ENCODE data around the gene MT1E. TPM values are rescaled to one million over a fixed set of nuclear protein-coding genes. Genes with fewer than 3 reads are reported as not detected.

The MT1E gene
- total RNA-seq (2021): 92.7 to 114 TPM (median 103 TPM) in 3 replicates
- Bru-seq, nascent RNA: percentile 43 among the genes with signal in this experiment
- long read RNA-seq, experiment 1, transcript MT1E-201 (3 exons, 704 nt): major isoform, 18 of 18 reads
- long read RNA-seq, experiment 1, partial matches to known transcripts: 0 of 18 reads
- long read RNA-seq, experiment 1, other reads (novel, unspliced or antisense): 0 of 18 reads
- long read RNA-seq, experiment 2, transcript MT1E-201 (3 exons, 704 nt): major isoform, 94 of 98 reads
- long read RNA-seq, experiment 2, partial matches to known transcripts: 0 of 98 reads
- long read RNA-seq, experiment 2, other reads (novel, unspliced or antisense): 2 of 98 reads
- long read RNA-seq, experiment 3: 0 reads

DNA sequence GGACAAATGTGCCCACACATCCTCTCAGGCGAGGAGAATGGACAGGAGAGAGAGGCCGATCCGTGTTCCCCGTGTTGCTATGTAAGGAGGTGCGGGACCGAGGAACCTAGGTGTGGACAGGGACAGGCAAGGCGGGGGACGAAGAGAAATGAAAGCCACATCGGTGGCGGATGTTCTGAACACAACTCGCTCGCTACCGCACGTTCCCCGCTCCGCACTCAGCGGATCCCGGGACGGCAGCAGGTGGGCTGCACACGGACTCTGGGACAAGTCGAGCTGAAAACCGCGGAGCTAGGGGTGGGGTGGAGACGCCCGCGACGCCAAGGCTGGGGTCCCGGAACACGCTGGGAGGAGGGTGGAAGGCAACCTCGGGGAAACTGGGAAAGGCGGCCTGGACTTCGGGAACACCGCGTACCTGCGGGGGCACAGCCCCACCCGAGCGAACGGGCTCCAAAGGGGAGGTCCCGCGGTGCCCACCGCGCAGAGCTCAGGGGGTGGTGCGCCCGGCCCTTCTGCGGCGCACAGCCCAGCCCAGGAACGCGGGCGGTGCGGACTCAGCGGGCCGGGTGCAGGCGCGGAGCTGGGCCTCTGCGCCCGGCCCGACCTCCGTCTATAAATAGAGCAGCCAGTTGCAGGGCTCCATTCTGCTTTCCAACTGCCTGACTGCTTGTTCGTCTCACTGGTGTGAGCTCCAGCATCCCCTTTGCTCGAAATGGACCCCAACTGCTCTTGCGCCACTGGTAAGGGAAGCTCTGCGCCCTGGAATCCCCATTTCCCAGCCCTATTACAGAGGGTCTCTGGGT lies at the start of gene MT1E:
Gene MT1E, plus strand, starts transcription at position 642 of the 803 bp plus-strand sequence. Its CDS starts 71 bp downstream, at position 713.
- peak; percentile 77 for ATAC-seq
- H3K4me3 Mint-ChIP-seq: peak within 1 kb of the TSS; percentile 77
- POLR2A ChIA-PET: interaction anchor here (0.6 to 4.9 kb wide), 19 partner anchors 8 to 78 kb away, joined by 3 to 68 read pairs (median 4); partner anchors contain the start of genes MT1A, MT1F, MT1G and MT1H
- no peak within 1 kb of the TSS for H3K27ac Mint-ChIP-seq
- H3K9me3 Mint-ChIP-seq: peaks cover 8% of the 10 kb centered on the region; the same call in 1 of the 2 replicates
- TF ChIP-seq FOXP1 (CRISPR knock-in tag; IDR thresholded peaks at IDR 0.05; ENCODE audit: borderline replicate concordance) (0 out of 2 replicates have a peak, but pooled peaks have one; percentile 67), ZNF317 (CRISPR knock-in tag; IDR thresholded peaks at IDR 0.05; ENCODE audit: borderline replicate concordance, low read depth) (0 out of 2 replicates have a peak, but pooled peaks have one; percentile 14), TEAD1 (CRISPR knock-in tag; IDR thresholded peaks at IDR 0.05) (no peak), CREM (CRISPR knock-in tag; IDR thresholded peaks at IDR 0.05) (no peak), CREB1 (CRISPR knock-in tag; IDR thresholded peaks at IDR 0.05) (no peak), PRDM15 (CRISPR knock-in tag; IDR thresholded peaks at IDR 0.05) (peak; percentile 90)
- TF ChIP-seq, protein P1, sequence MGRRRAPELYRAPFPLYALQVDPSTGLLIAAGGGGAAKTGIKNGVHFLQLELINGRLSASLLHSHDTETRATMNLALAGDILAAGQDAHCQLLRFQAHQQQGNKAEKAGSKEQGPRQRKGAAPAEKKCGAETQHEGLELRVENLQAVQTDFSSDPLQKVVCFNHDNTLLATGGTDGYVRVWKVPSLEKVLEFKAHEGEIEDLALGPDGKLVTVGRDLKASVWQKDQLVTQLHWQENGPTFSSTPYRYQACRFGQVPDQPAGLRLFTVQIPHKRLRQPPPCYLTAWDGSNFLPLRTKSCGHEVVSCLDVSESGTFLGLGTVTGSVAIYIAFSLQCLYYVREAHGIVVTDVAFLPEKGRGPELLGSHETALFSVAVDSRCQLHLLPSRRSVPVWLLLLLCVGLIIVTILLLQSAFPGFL (CRISPR knock-in tag; IDR thresholded peaks at IDR 0.05; ENCODE audit: borderline replicate concordance): peak; percentile 59; the same call in 1 of the 2 replicates
- TF ChIP-seq, protein P2, sequence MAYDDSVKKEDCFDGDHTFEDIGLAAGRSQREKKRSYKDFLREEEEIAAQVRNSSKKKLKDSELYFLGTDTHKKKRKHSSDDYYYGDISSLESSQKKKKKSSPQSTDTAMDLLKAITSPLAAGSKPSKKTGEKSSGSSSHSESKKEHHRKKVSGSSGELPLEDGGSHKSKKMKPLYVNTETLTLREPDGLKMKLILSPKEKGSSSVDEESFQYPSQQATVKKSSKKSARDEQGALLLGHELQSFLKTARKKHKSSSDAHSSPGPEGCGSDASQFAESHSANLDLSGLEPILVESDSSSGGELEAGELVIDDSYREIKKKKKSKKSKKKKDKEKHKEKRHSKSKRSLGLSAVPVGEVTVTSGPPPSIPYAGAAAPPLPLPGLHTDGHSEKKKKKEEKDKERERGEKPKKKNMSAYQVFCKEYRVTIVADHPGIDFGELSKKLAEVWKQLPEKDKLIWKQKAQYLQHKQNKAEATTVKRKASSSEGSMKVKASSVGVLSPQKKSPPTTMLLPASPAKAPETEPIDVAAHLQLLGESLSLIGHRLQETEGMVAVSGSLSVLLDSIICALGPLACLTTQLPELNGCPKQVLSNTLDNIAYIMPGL (CRISPR knock-in tag; IDR thresholded peaks at IDR 0.05): peak; percentile 69
- TF ChIP-seq, protein P3, sequence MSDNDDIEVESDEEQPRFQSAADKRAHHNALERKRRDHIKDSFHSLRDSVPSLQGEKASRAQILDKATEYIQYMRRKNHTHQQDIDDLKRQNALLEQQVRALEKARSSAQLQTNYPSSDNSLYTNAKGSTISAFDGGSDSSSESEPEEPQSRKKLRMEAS (CRISPR knock-in tag; IDR thresholded peaks at IDR 0.05): peak; percentile 57
- H3K27me3 Mint-ChIP-seq (ENCODE audit: low read depth): peaks cover 98% of the 10 kb centered on the region
- CTCF ChIA-PET: interaction anchor here (0.7 to 2.4 kb wide), 7 partner anchors 7 to 76 kb away, joined by 3 to 8 read pairs (median 6); partner anchors contain the start of gene MT2A
- peak; percentile 67 for DNase-seq (ENCODE audit: low spot score)
- peaks cover 49% of the 10 kb centered on the region for H3K4me1 Mint-ChIP-seq
- peaks cover 2% of the 10 kb centered on the region; the same call in 1 of the 2 replicates for H3K36me3 Mint-ChIP-seq

DNA sequence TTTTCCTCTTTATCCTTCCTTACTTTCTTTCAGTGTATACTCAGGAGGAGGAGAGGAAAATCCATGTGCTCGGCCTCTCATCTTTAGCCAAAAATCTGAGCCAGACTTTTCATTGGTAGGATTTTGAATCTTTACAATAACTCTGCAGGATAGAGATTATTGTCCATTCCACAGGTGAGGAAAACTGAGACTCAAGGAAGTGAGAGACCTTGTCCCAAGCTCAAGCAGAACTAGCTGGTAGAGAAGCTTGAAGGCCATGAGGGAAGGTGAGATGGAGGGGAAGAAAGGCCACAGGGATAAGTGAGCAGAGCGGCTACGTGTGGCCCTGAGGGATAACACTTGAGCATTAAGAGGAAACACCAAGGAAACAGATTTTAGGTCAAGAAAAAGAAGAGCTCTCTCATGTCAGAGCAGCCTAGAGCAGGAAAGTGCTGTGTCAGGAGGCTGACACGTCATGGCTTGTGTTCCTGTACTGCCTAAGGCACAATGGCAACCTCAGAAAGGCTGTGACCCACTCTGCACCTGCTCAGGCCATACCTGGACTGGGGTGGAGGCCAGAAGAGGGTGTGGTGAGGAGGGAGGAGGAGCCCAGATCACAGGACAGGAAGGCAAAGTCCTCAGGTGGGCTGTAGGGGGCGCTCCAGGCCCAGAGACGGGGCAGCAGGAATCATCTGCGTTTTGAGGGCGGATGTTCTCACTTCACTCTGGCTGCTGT lies 48.8 kb upstream of the MT1E start:
- Mint-ChIP-seq H3K4me1 (no peaks in the 10 kb centered on the region), H3K36me3 (no peaks in the 10 kb centered on the region), H3K27me3 (ENCODE audit: low read depth) (peaks cover 4% of the 10 kb centered on the region), H3K27ac (no peak overlapping the region), H3K9me3 (peaks cover 11% of the 10 kb centered on the region), H3K4me3 (no peak overlapping the region)
- ATAC-seq (peak; percentile 100), DNase-seq (ENCODE audit: low spot score) (peak; percentile 90)
- ChIA-PET POLR2A (no interaction called here), CTCF (interaction anchor here (0.8 to 3.0 kb wide), 7 partner anchors 16 to 216 kb away, joined by 3 to 24 read pairs (median 6); no protein-coding TSS in a partner anchor)
- TF ChIP-seq ZNF671 (CRISPR knock-in tag; IDR thresholded peaks at IDR 0.05): no peak
- TF ChIP-seq SMAD3 (CRISPR knock-in tag; IDR thresholded peaks at IDR 0.05; ENCODE audit: borderline replicate concordance): no peak
- TF ChIP-seq, protein P4, sequence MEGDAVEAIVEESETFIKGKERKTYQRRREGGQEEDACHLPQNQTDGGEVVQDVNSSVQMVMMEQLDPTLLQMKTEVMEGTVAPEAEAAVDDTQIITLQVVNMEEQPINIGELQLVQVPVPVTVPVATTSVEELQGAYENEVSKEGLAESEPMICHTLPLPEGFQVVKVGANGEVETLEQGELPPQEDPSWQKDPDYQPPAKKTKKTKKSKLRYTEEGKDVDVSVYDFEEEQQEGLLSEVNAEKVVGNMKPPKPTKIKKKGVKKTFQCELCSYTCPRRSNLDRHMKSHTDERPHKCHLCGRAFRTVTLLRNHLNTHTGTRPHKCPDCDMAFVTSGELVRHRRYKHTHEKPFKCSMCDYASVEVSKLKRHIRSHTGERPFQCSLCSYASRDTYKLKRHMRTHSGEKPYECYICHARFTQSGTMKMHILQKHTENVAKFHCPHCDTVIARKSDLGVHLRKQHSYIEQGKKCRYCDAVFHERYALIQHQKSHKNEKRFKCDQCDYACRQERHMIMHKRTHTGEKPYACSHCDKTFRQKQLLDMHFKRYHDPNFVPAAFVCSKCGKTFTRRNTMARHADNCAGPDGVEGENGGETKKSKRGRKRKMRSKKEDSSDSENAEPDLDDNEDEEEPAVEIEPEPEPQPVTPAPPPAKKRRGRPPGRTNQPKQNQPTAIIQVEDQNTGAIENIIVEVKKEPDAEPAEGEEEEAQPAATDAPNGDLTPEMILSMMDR (IDR thresholded peaks at IDR 0.05): peak; percentile 84
- TF ChIP-seq ZNF396 (CRISPR knock-in tag; IDR thresholded peaks at IDR 0.05; ENCODE audit: borderline replicate concordance): no peak
- TF ChIP-seq ZNF423 (CRISPR knock-in tag; IDR thresholded peaks at IDR 0.05): no peak
- peak; percentile 34; the same call in 1 of the 2 replicates for TF ChIP-seq GABPB1 (CRISPR knock-in tag; IDR thresholded peaks at IDR 0.05)

All from WTC11 (cell line).